ENCODE data around the gene COPG2.

Gene COPG2

GRCh38 chr7:130683026-130683425 lies 14.5 kb upstream of the COPG2 start:
- 92% methylated on average over 2 of the region's 2 CpGs for WGBS
- Histone ChIP-seq H2BK120ac (ENCODE audit: low read depth, low read length) (no peak overlapping the region), H3K36me3 (ENCODE audit: control insufficient read depth in 1 of 2, insufficient read depth in 2 of 2, low read depth in 1 of 2, low read length in 2 of 2) (no peaks in the 10 kb centered on the region), H3K18ac (ENCODE audit: low read depth in 1 of 2, low read length in 2 of 2) (no peak overlapping the region), H2AFZ (ENCODE audit: low read depth, low read length) (no peak overlapping the region), H4K91ac (ENCODE audit: low read length) (no peak overlapping the region), H3K9me3 (ENCODE audit: control insufficient read depth, low read length) (peaks cover 4% of the 10 kb centered on the region), H2BK5ac (ENCODE audit: low read depth, low read length, poor library complexity, severe bottlenecking) (no peak overlapping the region), H3K14ac (ENCODE audit: low read length in 2 of 2) (no peak overlapping the region), H3K4ac (ENCODE audit: low read depth in 1 of 2, low read length in 2 of 2) (no peak overlapping the region), H3K27me3 (ENCODE audit: control insufficient read depth in 1 of 2, insufficient read depth in 1 of 2, low read length in 2 of 2) (peaks cover 0 to 7% of the 10 kb centered on the region in 2 experiments), H3K4me1 (ENCODE audit: control insufficient read depth, insufficient read depth, low read depth, low read length) (no peaks in the 10 kb centered on the region), H3K23ac (ENCODE audit: low read length in 2 of 2) (no peak overlapping the region), H2BK12ac (ENCODE audit: low read length in 2 of 2) (no peak overlapping the region), H2AK5ac (ENCODE audit: low read length, severe bottlenecking) (no peak overlapping the region), H3K4me2 (ENCODE audit: low read length, poor library complexity, severe bottlenecking) (no peak overlapping the region), H4K8ac (ENCODE audit: low read length) (no peak overlapping the region), H2BK15ac (ENCODE audit: low read depth, poor library complexity, severe bottlenecking) (no peak overlapping the region), H3K4me3 (ENCODE audit: insufficient read depth in 1 of 2, low read depth in 1 of 2, low read length in 2 of 2) (no peak overlapping the region), H3K79me1 (replicated peaks; ENCODE audit: low read length, poor library complexity, severe bottlenecking) (no peaks in the 10 kb centered on the region), H3K9ac (ENCODE audit: low read length) (no peak overlapping the region), H3K27ac (ENCODE audit: low read length, poor library complexity, severe bottlenecking) (no peak overlapping the region)
- DNase-seq = no peak

GRCh38 chr7:130674456-130674855 lies 5.9 kb upstream of the COPG2 start:
- H4K91ac ChIP-seq (ENCODE audit: low read length) = no peak overlapping the region
- H3K18ac ChIP-seq (ENCODE audit: low read depth in 1 of 2, low read length in 2 of 2) = no peak overlapping the region
- H2BK15ac ChIP-seq (ENCODE audit: low read depth, poor library complexity, severe bottlenecking) = no peak overlapping the region
- H3K4me1 ChIP-seq (ENCODE audit: control insufficient read depth, insufficient read depth, low read depth, low read length) = no peaks in the 10 kb centered on the region
- H3K79me1 ChIP-seq (replicated peaks; ENCODE audit: low read length, poor library complexity, severe bottlenecking) = no peaks in the 10 kb centered on the region
- H3K27ac ChIP-seq (ENCODE audit: low read length, poor library complexity, severe bottlenecking) = no peak overlapping the region
- WGBS = 63% methylated on average over 1 of the region's 2 CpGs
- no peak overlapping the region for H4K8ac ChIP-seq (ENCODE audit: low read length)
- no peak overlapping the region for H3K4me2 ChIP-seq (ENCODE audit: low read length, poor library complexity, severe bottlenecking)
- H2AK5ac ChIP-seq (ENCODE audit: low read length, severe bottlenecking) = no peak overlapping the region
- H3K14ac ChIP-seq (ENCODE audit: low read length in 2 of 2) = no peak overlapping the region
- no peak overlapping the region for H2BK12ac ChIP-seq (ENCODE audit: low read length in 2 of 2)
- no peak overlapping the region for H3K23ac ChIP-seq (ENCODE audit: low read length in 2 of 2)
- H3K4ac ChIP-seq (ENCODE audit: low read depth in 1 of 2, low read length in 2 of 2) = no peak overlapping the region
- no peak overlapping the region for H2BK5ac ChIP-seq (ENCODE audit: low read depth, low read length, poor library complexity, severe bottlenecking)
- H3K9me3 ChIP-seq (ENCODE audit: control insufficient read depth, low read length) = no peaks in the 10 kb centered on the region
- H3K9ac ChIP-seq (ENCODE audit: low read length) = no peak overlapping the region
- H3K4me3 ChIP-seq (ENCODE audit: insufficient read depth in 1 of 2, low read depth in 1 of 2, low read length in 2 of 2) = no peak overlapping the region
- no peaks in the 10 kb centered on the region for H3K27me3 ChIP-seq (ENCODE audit: control insufficient read depth in 1 of 2, insufficient read depth in 1 of 2, low read length in 2 of 2)
- H3K36me3 ChIP-seq (ENCODE audit: control insufficient read depth in 1 of 2, insufficient read depth in 2 of 2, low read depth in 1 of 2, low read length in 2 of 2) = no peaks in the 10 kb centered on the region
- H2AFZ ChIP-seq (ENCODE audit: low read depth, low read length) = no peak overlapping the region
- no peak overlapping the region for H2BK120ac ChIP-seq (ENCODE audit: low read depth, low read length)
- no peak for DNase-seq

GRCh38 chr7:130673066-130673465 lies 4.5 kb upstream of the COPG2 start:
- Histone ChIP-seq H4K8ac (ENCODE audit: low read length) (no peak overlapping the region), H3K79me1 (replicated peaks; ENCODE audit: low read length, poor library complexity, severe bottlenecking) (peaks cover under 1% of the 10 kb centered on the region), H3K4me3 (ENCODE audit: insufficient read depth in 1 of 2, low read depth in 1 of 2, low read length in 2 of 2) (no peak overlapping the region), H3K4me2 (ENCODE audit: low read length, poor library complexity, severe bottlenecking) (no peak overlapping the region), H2BK120ac (ENCODE audit: low read depth, low read length) (no peak overlapping the region), H4K91ac (ENCODE audit: low read length) (no peak overlapping the region), H3K27me3 (ENCODE audit: control insufficient read depth in 1 of 2, insufficient read depth in 1 of 2, low read length in 2 of 2) (no peaks in the 10 kb centered on the region), H2BK5ac (ENCODE audit: low read depth, low read length, poor library complexity, severe bottlenecking) (no peak overlapping the region), H3K4ac (ENCODE audit: low read depth in 1 of 2, low read length in 2 of 2) (no peak overlapping the region), H3K14ac (ENCODE audit: low read length in 2 of 2) (no peak overlapping the region), H2AFZ (ENCODE audit: low read depth, low read length) (no peak overlapping the region), H3K9me3 (ENCODE audit: control insufficient read depth, low read length) (no peaks in the 10 kb centered on the region), H3K9ac (ENCODE audit: low read length) (no peak overlapping the region), H3K27ac (ENCODE audit: low read length, poor library complexity, severe bottlenecking) (no peak overlapping the region), H3K4me1 (ENCODE audit: control insufficient read depth, insufficient read depth, low read depth, low read length) (no peaks in the 10 kb centered on the region), H2BK12ac (ENCODE audit: low read length in 2 of 2) (no peak overlapping the region), H3K36me3 (ENCODE audit: control insufficient read depth in 1 of 2, insufficient read depth in 2 of 2, low read depth in 1 of 2, low read length in 2 of 2) (no peaks in the 10 kb centered on the region), H2BK15ac (ENCODE audit: low read depth, poor library complexity, severe bottlenecking) (no peak overlapping the region), H2AK5ac (ENCODE audit: low read length, severe bottlenecking) (no peak overlapping the region), H3K18ac (ENCODE audit: low read depth in 1 of 2, low read length in 2 of 2) (no peak overlapping the region), H3K23ac (ENCODE audit: low read length in 2 of 2) (no peak overlapping the region)
- DNase-seq = no peak

- H4K8ac ChIP-seq (ENCODE audit: low read length) = no peak overlapping the region
- no peak overlapping the region for H2BK5ac ChIP-seq (ENCODE audit: low read depth, low read length, poor library complexity, severe bottlenecking)
- H4K91ac ChIP-seq (ENCODE audit: low read length) = no peak overlapping the region
- H2BK12ac ChIP-seq (ENCODE audit: low read length in 2 of 2) = no peak overlapping the region
- no peak overlapping the region for H2BK120ac ChIP-seq (ENCODE audit: low read depth, low read length)
- no peak overlapping the region for H3K9ac ChIP-seq (ENCODE audit: low read length)
- no peak overlapping the region for H3K14ac ChIP-seq (ENCODE audit: low read length in 2 of 2)
- H3K9me3 ChIP-seq (ENCODE audit: control insufficient read depth, low read length) = no peaks in the 10 kb centered on the region
- no peak overlapping the region for H3K23ac ChIP-seq (ENCODE audit: low read length in 2 of 2)
- H3K79me1 ChIP-seq (replicated peaks; ENCODE audit: low read length, poor library complexity, severe bottlenecking) = peaks cover 5% of the 10 kb centered on the region
- no peak overlapping the region for H3K27ac ChIP-seq (ENCODE audit: low read length, poor library complexity, severe bottlenecking)
- H3K27me3 ChIP-seq (ENCODE audit: control insufficient read depth in 1 of 2, insufficient read depth in 1 of 2, low read length in 2 of 2) = no peaks in the 10 kb centered on the region
- 100% methylated on average over 1 of the region's 4 CpGs for whole genome bisulfite sequencing
- H2BK15ac ChIP-seq (ENCODE audit: low read depth, poor library complexity, severe bottlenecking) = no peak overlapping the region
- no peak overlapping the region for H2AK5ac ChIP-seq (ENCODE audit: low read length, severe bottlenecking)
- no peaks in the 10 kb centered on the region for H3K36me3 ChIP-seq (ENCODE audit: control insufficient read depth in 1 of 2, insufficient read depth in 2 of 2, low read depth in 1 of 2, low read length in 2 of 2)
- H3K4me2 ChIP-seq (ENCODE audit: low read length, poor library complexity, severe bottlenecking) = no peak overlapping the region
- DNase-seq = no peak
- no peak overlapping the region for H2AFZ ChIP-seq (ENCODE audit: low read depth, low read length)
- no peak overlapping the region for H3K4ac ChIP-seq (ENCODE audit: low read depth in 1 of 2, low read length in 2 of 2)
- H3K4me1 ChIP-seq (ENCODE audit: control insufficient read depth, insufficient read depth, low read depth, low read length) = peaks cover 4% of the 10 kb centered on the region
- no peak overlapping the region for H3K18ac ChIP-seq (ENCODE audit: low read depth in 1 of 2, low read length in 2 of 2)
- H3K4me3 ChIP-seq (ENCODE audit: insufficient read depth in 1 of 2, low read depth in 1 of 2, low read length in 2 of 2) = no peak overlapping the region
Observed at GRCh38 chr7:130672146-130672545, 3.6 kb upstream of the COPG2 start.
